ENCODE results near the gene TREML2.

The TREML2 gene

GRCh38 chr6:41163419-41163717 is 37.6 kb downstream of the TREML2 start:
- no peak overlapping the region for H3K27ac ChIP-seq
- TF ChIP-seq CTCF (conservative IDR thresholded peaks at IDR 0.05): no peak

- no peak for TF ChIP-seq CTCF (conservative IDR thresholded peaks at IDR 0.05)
- H3K27ac ChIP-seq: no peak within 1 kb of the TSS
Measured at GRCh38 chr6:41162687-41163418, 38.1 kb downstream of the TREML2 start, which contains the start of gene TREM2. Gene TREM2, minus strand, starts transcription at chr6:41163116. Its CDS starts 34 bp downstream, at chr6:41163082.

GRCh38 chr6:41161851-41162552 is 38.9 kb downstream of the TREML2 start:
- no peak overlapping the region for H3K27ac ChIP-seq
- no peak for TF ChIP-seq CTCF (conservative IDR thresholded peaks at IDR 0.05)

GRCh38 chr6:41161380-41161779 is 39.6 kb downstream of the TREML2 start:
- no peak for TF ChIP-seq CTCF (conservative IDR thresholded peaks at IDR 0.05)
- H3K27ac ChIP-seq: no peak overlapping the region

GRCh38 chr6:41160933-41161332 is 40.0 kb downstream of the TREML2 start:
- no peak overlapping the region for H3K27ac ChIP-seq
- TF ChIP-seq CTCF (conservative IDR thresholded peaks at IDR 0.05): no peak

- H3K27ac ChIP-seq: no peak overlapping the region
- no peak for TF ChIP-seq CTCF (conservative IDR thresholded peaks at IDR 0.05)
Measured at GRCh38 chr6:41159415-41160082, 41.4 kb downstream of the TREML2 start.

GRCh38 chr6:41157323-41157722 is 43.6 kb downstream of the TREML2 start:
- H3K27ac ChIP-seq: no peak overlapping the region
- no peak for TF ChIP-seq CTCF (conservative IDR thresholded peaks at IDR 0.05)

Measured in VCaP (cell line).